PFSK-1 (cell line): ENCODE results near the gene AP5Z1. TPM values are rescaled to one million over a fixed set of nuclear protein-coding genes. Genes with fewer than 3 reads are reported as not detected.
A peak's percentile ranks its signal among the peaks of the same experiment; 100 is the strongest.

Source experiments
- FOXP2 ChIP-seq: optimal IDR thresholded peaks from 2 replicates; pipeline ENCODE3; 2011; ENCODE audit warnings: borderline replicate concordance, control low read depth, inconsistent platforms; ENCODE audit not compliant: insufficient read depth; ENCODE audit errors: extremely low read length, extremely low read depth
- POLR2AphosphoS5 ChIP-seq: IDR thresholded peaks from 2 replicates; pipeline ENCODE4 v1.6.1; 2012; ENCODE audit warnings: low read depth, mild to moderate bottlenecking, control low read depth, low read length, moderate library complexity
- SIN3A ChIP-seq: IDR thresholded peaks from 2 replicates; pipeline ENCODE4 v1.6.1; 2012; ENCODE audit warnings: mild to moderate bottlenecking, low read length, moderate library complexity, borderline replicate concordance; ENCODE audit not compliant: insufficient read depth
- TAF1 ChIP-seq: IDR thresholded peaks from 2 replicates; pipeline ENCODE4 v1.6.1; 2012; ENCODE audit warnings: low read length, control low read depth, borderline replicate concordance; ENCODE audit not compliant: insufficient read depth
- polyA plus RNA-seq: library from polyadenylated mRNA; unstranded; fragments of >200 nt; gene quantifications from one replicate; pipeline ENCODE4 v1.2.1, GENCODE V29; 2012; ENCODE audit warnings: low read depth, missing spikeins; ENCODE audit not compliant: insufficient read length
- TF ChIP-seq, protein P1 (sequence below), 2 experiments: IDR thresholded peaks; 2 replicates each; pipeline versions ENCODE4 v1.6.1 to v1.8.0; 2011 to 2012; ENCODE audit warnings: low read depth in 2 of 2, low read length in 2 of 2, control low read depth in 1 of 2, inconsistent platforms in 1 of 2, mild to moderate bottlenecking in 1 of 2, moderate library complexity in 1 of 2; ENCODE audit not compliant: insufficient read depth in 1 of 2

The AP5Z1 gene, protein sequence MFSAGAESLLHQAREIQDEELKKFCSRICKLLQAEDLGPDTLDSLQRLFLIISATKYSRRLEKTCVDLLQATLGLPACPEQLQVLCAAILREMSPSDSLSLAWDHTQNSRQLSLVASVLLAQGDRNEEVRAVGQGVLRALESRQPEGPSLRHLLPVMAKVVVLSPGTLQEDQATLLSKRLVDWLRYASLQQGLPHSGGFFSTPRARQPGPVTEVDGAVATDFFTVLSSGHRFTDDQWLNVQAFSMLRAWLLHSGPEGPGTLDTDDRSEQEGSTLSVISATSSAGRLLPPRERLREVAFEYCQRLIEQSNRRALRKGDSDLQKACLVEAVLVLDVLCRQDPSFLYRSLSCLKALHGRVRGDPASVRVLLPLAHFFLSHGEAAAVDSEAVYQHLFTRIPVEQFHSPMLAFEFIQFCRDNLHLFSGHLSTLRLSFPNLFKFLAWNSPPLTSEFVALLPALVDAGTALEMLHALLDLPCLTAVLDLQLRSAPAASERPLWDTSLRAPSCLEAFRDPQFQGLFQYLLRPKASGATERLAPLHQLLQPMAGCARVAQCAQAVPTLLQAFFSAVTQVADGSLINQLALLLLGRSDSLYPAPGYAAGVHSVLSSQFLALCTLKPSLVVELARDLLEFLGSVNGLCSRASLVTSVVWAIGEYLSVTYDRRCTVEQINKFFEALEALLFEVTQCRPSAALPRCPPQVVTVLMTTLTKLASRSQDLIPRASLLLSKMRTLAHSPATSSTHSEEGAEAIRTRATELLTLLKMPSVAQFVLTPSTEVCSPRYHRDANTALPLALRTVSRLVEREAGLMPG
- 135 TPM for polyA plus RNA-seq

DNA sequence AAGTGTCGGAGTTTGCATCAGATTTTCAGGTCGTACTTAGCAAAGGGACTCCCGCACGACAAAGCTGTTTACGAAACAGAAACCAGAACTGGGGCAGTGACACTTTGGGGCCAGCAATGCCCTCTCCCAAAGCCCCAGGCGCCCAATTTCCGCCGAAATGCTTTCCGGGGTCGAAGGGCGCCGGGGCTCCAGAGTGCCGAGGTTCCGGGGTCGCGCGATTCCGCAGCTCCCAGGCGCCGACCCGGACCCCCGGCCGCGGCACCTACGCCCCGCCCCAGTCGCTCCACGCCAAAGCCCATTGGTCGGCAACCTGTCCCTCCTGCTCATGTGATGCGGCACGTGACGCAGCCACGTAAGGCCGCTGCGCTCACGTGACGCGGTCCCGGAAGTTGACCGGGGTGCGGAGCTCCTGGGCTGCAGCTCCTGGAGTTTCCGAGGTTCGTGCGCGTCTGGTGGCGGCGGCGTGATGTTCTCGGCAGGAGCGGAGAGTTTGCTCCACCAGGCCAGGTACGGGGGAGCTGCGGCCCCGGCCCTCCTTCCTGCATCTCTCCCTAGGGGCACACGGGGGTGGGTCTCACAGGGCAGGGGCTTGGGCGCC, at the start of gene AP5Z1:
Gene AP5Z1, plus strand, starts transcription at position 374 of the 598 bp plus-strand sequence. Its CDS starts 93 bp downstream, at position 467.
- TF ChIP-seq, protein P1, sequence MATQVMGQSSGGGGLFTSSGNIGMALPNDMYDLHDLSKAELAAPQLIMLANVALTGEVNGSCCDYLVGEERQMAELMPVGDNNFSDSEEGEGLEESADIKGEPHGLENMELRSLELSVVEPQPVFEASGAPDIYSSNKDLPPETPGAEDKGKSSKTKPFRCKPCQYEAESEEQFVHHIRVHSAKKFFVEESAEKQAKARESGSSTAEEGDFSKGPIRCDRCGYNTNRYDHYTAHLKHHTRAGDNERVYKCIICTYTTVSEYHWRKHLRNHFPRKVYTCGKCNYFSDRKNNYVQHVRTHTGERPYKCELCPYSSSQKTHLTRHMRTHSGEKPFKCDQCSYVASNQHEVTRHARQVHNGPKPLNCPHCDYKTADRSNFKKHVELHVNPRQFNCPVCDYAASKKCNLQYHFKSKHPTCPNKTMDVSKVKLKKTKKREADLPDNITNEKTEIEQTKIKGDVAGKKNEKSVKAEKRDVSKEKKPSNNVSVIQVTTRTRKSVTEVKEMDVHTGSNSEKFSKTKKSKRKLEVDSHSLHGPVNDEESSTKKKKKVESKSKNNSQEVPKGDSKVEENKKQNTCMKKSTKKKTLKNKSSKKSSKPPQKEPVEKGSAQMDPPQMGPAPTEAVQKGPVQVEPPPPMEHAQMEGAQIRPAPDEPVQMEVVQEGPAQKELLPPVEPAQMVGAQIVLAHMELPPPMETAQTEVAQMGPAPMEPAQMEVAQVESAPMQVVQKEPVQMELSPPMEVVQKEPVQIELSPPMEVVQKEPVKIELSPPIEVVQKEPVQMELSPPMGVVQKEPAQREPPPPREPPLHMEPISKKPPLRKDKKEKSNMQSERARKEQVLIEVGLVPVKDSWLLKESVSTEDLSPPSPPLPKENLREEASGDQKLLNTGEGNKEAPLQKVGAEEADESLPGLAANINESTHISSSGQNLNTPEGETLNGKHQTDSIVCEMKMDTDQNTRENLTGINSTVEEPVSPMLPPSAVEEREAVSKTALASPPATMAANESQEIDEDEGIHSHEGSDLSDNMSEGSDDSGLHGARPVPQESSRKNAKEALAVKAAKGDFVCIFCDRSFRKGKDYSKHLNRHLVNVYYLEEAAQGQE (IDR thresholded peaks at IDR 0.05; ENCODE audit: insufficient read depth in 1 of 2, low read depth in 2 of 2, low read length in 2 of 2), result no peak
- peak; percentile 85; the same call in 1 of the 2 replicates for TF ChIP-seq SIN3A
- TF ChIP-seq FOXP2, result peak; percentile 91
- TF ChIP-seq POLR2AphosphoS5, result peak; percentile 85; the same call in 1 of the 2 replicates
- TF ChIP-seq TAF1, result peak; percentile 87

DNA sequence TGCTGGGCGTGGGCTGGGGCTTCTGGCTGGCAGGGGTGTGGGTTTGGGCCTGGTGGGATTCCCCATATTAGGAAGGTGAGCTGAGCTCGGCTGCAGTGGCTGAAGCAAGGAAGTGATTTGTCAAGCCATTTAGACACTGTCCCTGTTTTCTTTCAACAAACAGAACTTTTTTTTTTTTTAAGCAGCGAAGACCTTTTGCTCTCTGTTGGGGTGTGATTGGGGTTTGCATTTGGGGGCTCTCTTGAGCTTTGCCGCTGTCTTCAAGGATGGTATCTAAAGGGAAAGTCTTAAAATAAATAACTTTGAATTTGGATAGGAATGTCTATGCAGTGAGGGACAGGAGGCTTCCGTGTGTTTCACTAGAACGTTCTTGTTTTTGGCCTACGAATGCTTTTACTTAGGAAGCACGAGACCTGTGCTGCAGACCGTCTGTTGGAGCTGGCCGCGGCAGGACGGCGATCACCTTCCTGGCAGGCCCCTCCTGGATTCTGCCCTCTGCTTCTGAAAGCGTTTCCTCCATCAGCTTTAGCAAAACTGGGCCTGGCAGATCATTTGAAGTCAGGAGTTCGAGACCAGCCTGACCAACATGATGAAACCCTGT, 49.5 kb upstream of the AP5Z1 start:
- TF ChIP-seq POLR2AphosphoS5 (no peak), FOXP2 (no peak), SIN3A (no peak), TAF1 (no peak)
- TF ChIP-seq, protein P1 (IDR thresholded peaks at IDR 0.05; ENCODE audit: insufficient read depth in 1 of 2, low read depth in 2 of 2, low read length in 2 of 2), result no peak

DNA sequence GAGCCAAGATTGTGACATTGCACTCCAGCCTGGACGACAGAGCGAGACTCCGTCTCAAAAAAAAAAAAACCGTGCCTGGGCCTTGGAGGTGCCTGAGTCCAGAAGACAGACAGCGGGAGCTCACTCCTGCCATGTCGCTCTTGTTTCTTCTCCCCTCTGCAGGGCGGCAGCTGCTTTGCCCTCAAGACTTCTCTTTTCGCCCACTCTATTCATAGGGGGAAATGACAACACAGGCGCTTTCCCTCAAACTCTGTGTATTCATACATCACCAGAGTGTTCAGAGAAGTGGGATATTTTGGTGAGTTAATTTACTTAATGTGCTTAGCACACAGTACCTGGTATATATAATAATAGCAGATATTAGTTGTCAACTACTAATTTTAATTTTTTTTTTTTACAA, 48.9 kb upstream of the AP5Z1 start:
- TF ChIP-seq TAF1 (no peak), SIN3A (no peak)

DNA sequence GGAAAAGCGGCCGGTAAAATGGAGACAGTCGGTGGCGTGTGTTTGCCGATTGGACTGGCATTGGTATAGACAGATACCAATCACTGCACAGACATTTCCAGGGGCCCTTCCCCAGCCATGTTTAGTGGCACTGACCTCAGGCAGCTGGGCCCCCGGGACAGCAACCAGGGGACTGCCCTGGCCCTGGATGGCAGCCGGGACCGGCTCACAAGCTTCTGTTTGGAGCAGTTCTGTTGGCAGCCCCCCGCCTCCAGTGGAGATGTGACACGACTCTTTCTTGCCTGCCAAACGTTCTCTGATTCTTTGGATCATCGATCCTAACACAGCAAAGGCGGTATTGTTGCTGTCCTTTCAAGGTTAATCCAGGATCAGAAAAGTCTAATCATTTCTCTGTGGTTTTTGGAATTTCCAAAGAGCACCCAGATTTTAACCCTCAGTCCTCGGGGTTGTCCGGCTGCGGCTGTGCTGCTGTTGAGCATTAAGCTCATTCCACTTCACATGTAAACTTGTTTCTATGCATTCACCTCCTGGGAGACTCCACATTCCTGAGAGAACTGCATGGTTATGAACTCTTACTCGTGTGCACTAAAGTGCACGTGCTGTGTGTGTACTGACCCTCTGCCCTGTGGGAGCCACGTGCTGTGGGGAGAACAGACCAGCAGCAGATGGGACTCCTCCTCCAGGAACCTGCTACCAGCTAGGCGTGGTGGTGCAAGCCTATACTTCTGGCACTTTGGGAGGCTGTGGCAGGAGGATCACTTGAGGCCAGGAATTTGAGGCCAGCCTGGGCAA, 47.3 kb upstream of the AP5Z1 start:
- TF ChIP-seq POLR2AphosphoS5, result no peak
- no peak for TF ChIP-seq TAF1
- no peak for TF ChIP-seq SIN3A
- no peak for TF ChIP-seq FOXP2
- TF ChIP-seq, protein P1 (IDR thresholded peaks at IDR 0.05; ENCODE audit: insufficient read depth in 1 of 2, low read depth in 2 of 2, low read length in 2 of 2), result no peak
